ENCODE results near the gene CHRNA5.
A peak's percentile ranks its signal among the peaks of the same experiment; 100 is the strongest.

CHRNA5 gene

GRCh38 chr15:78533331-78533730 lies 32.0 kb upstream of the CHRNA5 start:
- H3K27me3 ChIP-seq (replicated peaks; ENCODE audit: insufficient read depth, low read length), result no peaks in the 10 kb centered on the region
- no peak overlapping the region for H2AFZ ChIP-seq (ENCODE audit: low read length)
- no peak overlapping the region for H3K9ac ChIP-seq (ENCODE audit: low read length)
- H3F3A ChIP-seq (ENCODE audit: insufficient read depth, low read length), result no peaks in the 10 kb centered on the region
- no peaks in the 10 kb centered on the region for H3K36me3 ChIP-seq (replicated peaks; ENCODE audit: insufficient read depth, low read length)
- no peak for DNase-seq
- H3K4me2 ChIP-seq (ENCODE audit: low read depth, low read length), result no peak overlapping the region
- no peaks in the 10 kb centered on the region for H4K20me1 ChIP-seq (ENCODE audit: insufficient read depth, low read length)
- no peak overlapping the region for H3K27ac ChIP-seq (ENCODE audit: low read length)
- no peaks in the 10 kb centered on the region for H3K9me3 ChIP-seq (replicated peaks; ENCODE audit: insufficient read depth, low read length)
- H3K4me1 ChIP-seq (ENCODE audit: low read length), result peaks cover 9% of the 10 kb centered on the region
- H3K9me2 ChIP-seq (replicated peaks; ENCODE audit: insufficient read depth, low read length), result no peaks in the 10 kb centered on the region
- no peaks in the 10 kb centered on the region for H3K79me2 ChIP-seq (ENCODE audit: low read length)
- H3K4me3 ChIP-seq (ENCODE audit: low read length), result no peak overlapping the region
- TF ChIP-seq EZH2 (optimal IDR thresholded peaks at IDR 0.05; ENCODE audit: low read depth, low read length), result no peak
- TF ChIP-seq EZH2phosphoT487 (IDR thresholded peaks at IDR 0.05; ENCODE audit: low read length), result no peak
- TF ChIP-seq, protein P1, sequence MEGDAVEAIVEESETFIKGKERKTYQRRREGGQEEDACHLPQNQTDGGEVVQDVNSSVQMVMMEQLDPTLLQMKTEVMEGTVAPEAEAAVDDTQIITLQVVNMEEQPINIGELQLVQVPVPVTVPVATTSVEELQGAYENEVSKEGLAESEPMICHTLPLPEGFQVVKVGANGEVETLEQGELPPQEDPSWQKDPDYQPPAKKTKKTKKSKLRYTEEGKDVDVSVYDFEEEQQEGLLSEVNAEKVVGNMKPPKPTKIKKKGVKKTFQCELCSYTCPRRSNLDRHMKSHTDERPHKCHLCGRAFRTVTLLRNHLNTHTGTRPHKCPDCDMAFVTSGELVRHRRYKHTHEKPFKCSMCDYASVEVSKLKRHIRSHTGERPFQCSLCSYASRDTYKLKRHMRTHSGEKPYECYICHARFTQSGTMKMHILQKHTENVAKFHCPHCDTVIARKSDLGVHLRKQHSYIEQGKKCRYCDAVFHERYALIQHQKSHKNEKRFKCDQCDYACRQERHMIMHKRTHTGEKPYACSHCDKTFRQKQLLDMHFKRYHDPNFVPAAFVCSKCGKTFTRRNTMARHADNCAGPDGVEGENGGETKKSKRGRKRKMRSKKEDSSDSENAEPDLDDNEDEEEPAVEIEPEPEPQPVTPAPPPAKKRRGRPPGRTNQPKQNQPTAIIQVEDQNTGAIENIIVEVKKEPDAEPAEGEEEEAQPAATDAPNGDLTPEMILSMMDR (IDR thresholded peaks at IDR 0.05; ENCODE audit: low read length), result no peak

DNA sequence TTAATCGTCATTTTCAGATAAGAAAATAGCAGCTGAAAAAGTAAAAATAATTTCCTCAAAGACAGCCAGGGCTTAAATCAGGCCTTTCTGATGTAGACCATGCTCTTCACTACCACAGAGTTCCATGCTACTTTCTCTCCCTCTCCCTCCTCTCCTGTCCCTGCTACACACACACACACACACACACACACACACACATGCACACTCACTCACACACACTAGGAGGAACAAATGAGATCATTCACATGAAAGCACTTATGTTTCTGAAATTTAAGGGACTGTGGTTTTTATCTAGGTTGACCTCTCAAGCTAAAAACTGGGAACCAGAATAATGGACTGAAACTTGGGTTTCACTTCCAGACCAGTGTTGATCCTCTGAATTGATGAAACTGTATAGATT lies 29.2 kb upstream of the CHRNA5 start:
- Histone ChIP-seq H3K9me3 (replicated peaks; ENCODE audit: insufficient read depth, low read length) (no peaks in the 10 kb centered on the region), H3K4me1 (ENCODE audit: low read length) (peaks cover 9% of the 10 kb centered on the region), H3K9me2 (replicated peaks; ENCODE audit: insufficient read depth, low read length) (no peaks in the 10 kb centered on the region), H3K79me2 (ENCODE audit: low read length) (peaks cover 10% of the 10 kb centered on the region), H3K27ac (ENCODE audit: low read length) (no peak overlapping the region), H4K20me1 (ENCODE audit: insufficient read depth, low read length) (no peaks in the 10 kb centered on the region), H2AFZ (ENCODE audit: low read length) (no peak overlapping the region), H3K27me3 (replicated peaks; ENCODE audit: insufficient read depth, low read length) (no peaks in the 10 kb centered on the region), H3K4me3 (ENCODE audit: low read length) (no peak overlapping the region), H3F3A (ENCODE audit: insufficient read depth, low read length) (peaks cover 21% of the 10 kb centered on the region), H3K9ac (ENCODE audit: low read length) (no peak overlapping the region), H3K36me3 (replicated peaks; ENCODE audit: insufficient read depth, low read length) (no peaks in the 10 kb centered on the region), H3K4me2 (ENCODE audit: low read depth, low read length) (no peak overlapping the region)
- peak; percentile 20 for DNase-seq
- TF ChIP-seq, protein P1 (IDR thresholded peaks at IDR 0.05; ENCODE audit: low read length), result no peak
- TF ChIP-seq EZH2phosphoT487 (IDR thresholded peaks at IDR 0.05; ENCODE audit: low read length) (no peak), EZH2 (optimal IDR thresholded peaks at IDR 0.05; ENCODE audit: low read depth, low read length) (no peak)

DNA sequence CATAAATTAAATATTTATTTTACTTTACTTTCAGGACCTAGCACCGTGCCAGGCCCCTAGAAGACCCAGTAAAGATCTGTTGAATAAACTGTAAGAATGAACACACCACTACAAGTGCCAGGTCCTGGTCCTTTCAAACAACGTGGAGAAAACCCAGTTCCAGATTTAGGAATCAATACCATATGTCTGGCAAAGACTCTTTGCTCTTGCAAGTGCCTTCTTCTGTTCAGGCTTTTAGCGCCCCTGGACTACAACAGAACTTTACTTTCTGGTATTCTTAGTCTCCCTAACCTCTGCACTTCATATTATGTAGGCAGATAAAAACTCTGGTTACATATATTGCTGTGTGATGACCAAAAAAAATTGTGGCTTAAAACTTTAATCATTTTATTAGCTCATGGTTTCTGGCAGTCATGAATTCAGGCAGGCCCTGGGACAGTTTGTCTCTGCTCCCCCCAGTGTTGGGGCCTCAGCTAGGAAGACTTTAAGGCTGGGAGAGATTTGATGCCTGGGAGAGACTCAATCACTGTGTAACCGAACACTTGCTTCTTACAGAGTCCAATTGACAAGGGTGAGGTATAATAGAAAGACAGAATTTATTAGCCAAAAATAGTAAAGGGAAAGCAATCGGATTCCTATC lies 27.9 kb upstream of the CHRNA5 start:
- Histone ChIP-seq H3F3A (ENCODE audit: insufficient read depth, low read length) (peaks cover 26% of the 10 kb centered on the region), H3K9me3 (replicated peaks; ENCODE audit: insufficient read depth, low read length) (no peaks in the 10 kb centered on the region), H4K20me1 (ENCODE audit: insufficient read depth, low read length) (no peaks in the 10 kb centered on the region), H3K9me2 (replicated peaks; ENCODE audit: insufficient read depth, low read length) (no peaks in the 10 kb centered on the region), H3K4me1 (ENCODE audit: low read length) (peaks cover 15% of the 10 kb centered on the region), H3K27ac (ENCODE audit: low read length) (no peak overlapping the region), H2AFZ (ENCODE audit: low read length) (no peak overlapping the region), H3K27me3 (replicated peaks; ENCODE audit: insufficient read depth, low read length) (no peaks in the 10 kb centered on the region), H3K4me3 (ENCODE audit: low read length) (no peak overlapping the region), H3K4me2 (ENCODE audit: low read depth, low read length) (no peak overlapping the region), H3K36me3 (replicated peaks; ENCODE audit: insufficient read depth, low read length) (peaks cover 4% of the 10 kb centered on the region; the same call in 1 of the 2 replicates), H3K79me2 (ENCODE audit: low read length) (peaks cover 22% of the 10 kb centered on the region), H3K9ac (ENCODE audit: low read length) (no peak overlapping the region)
- no peak for DNase-seq
- TF ChIP-seq, protein P1 (IDR thresholded peaks at IDR 0.05; ENCODE audit: low read length), result no peak
- no peak for TF ChIP-seq EZH2 (optimal IDR thresholded peaks at IDR 0.05; ENCODE audit: low read depth, low read length)
- no peak for TF ChIP-seq EZH2phosphoT487 (IDR thresholded peaks at IDR 0.05; ENCODE audit: low read length)

Data from MM.1S (cell line).